Smooth muscle cell (in vitro differentiated cells): ENCODE results near the gene MED27. TPM values are rescaled to one million over a fixed set of nuclear protein-coding genes. Genes with fewer than 3 reads are reported as not detected.

Experiments
- DNase-seq: peaks from one replicate; lab custom pipeline; 2025; ENCODE audit not compliant: unreplicated experiment; lab: John Stamatoyannopoulos, UW
- H2AFZ ChIP-seq: fragments of 200-600 bp; sonication (generic); 2 replicates; pipeline ENCODE4 v1.6.0; 2016; ENCODE audit warnings: antibody characterized with exemption, low read depth, mild to moderate bottlenecking
- H3F3A ChIP-seq: fragments of 200-600 bp; sonication (generic); 2 replicates; pipeline ENCODE4 v1.6.0; 2017; ENCODE audit warnings: antibody characterized with exemption, low read depth
- H3K27ac ChIP-seq: fragments of 200-600 bp; sonication (generic); 2 replicates; pipeline ENCODE4 v1.5.1; 2016; ENCODE audit warnings: low read depth, mild to moderate bottlenecking
- H3K27me3 ChIP-seq: fragments of 200-600 bp; sonication (generic); 2 replicates; pipeline ENCODE4 v1.6.1; 2016; ENCODE audit warnings: low read depth, mild to moderate bottlenecking
- H3K36me3 ChIP-seq: fragments of 200-600 bp; sonication (generic); 2 replicates; pipeline ENCODE4 v1.5.1; 2016; ENCODE audit warnings: low read depth
- H3K4me1 ChIP-seq: fragments of 200-600 bp; sonication (generic); 2 replicates; pipeline ENCODE4 v1.5.1; 2016; ENCODE audit warnings: low read depth
- H3K4me2 ChIP-seq: fragments of 200-600 bp; sonication (generic); 2 replicates; pipeline ENCODE4 v1.6.0; 2016; ENCODE audit warnings: mild to moderate bottlenecking
- H3K4me3 ChIP-seq: fragments of 200-600 bp; sonication (generic); 2 replicates; pipeline ENCODE4 v1.5.1; 2016; ENCODE audit warnings: mild to moderate bottlenecking
- H3K79me2 ChIP-seq: fragments of 200-600 bp; sonication (generic); 2 replicates; pipeline ENCODE4 v1.6.0; 2016; ENCODE audit warnings: low read depth, mild to moderate bottlenecking
- H3K9ac ChIP-seq: fragments of 200-600 bp; sonication (generic); 2 replicates; pipeline ENCODE4 v1.6.0; 2016; ENCODE audit warnings: low read depth
- H3K9me3 ChIP-seq: fragments of 200-600 bp; sonication (generic); replicated peaks from 2 replicates; pipeline ENCODE4 v1.5.1; 2016; ENCODE audit warnings: low read depth
- H4K20me1 ChIP-seq: fragments of 200-600 bp; sonication (generic); 2 replicates; pipeline ENCODE4 v1.6.0; 2016; ENCODE audit warnings: low read depth
- CTCF ChIP-seq: fragments of 200-600 bp; sonication (generic); IDR thresholded peaks from 2 replicates; pipeline ENCODE4 v1.5.1; 2017; ENCODE audit warnings: borderline replicate concordance, mild to moderate bottlenecking, antibody characterized with exemption; ENCODE audit not compliant: insufficient read depth, poor library complexity, severe bottlenecking
- WGBS: methylation state at CpG from one replicate; pipeline ENCODE4 v1.1.7; 2016; ENCODE audit warnings: low lambda C conversion rate; 5-methylcytosine and 5-hydroxymethylcytosine counted together
- polyA plus RNA-seq: library from polyadenylated mRNA; unstranded; fragments of >200 nt; fragmentation: Nextera tagmentation; extraction: Ambion mirVana; gene quantifications from 2 replicates; pipeline ENCODE4 v1.2.1, GENCODE V29; 2016
- total RNA-seq: library from RNA; depleted of rRNA; stranded (reverse); fragments of >200 nt; gene quantifications from 2 replicates; pipeline ENCODE4 v1.2.3, GENCODE V29; 2014

The MED27 gene
- total and polyA plus RNA-seq, 2 experiments from 2014 or later, result 24.0 to 50.0 TPM

GRCh38 chr9:131875828-131876485, 203.7 kb downstream of the MED27 start:
- DNase-seq, result no peak
- H3F3A ChIP-seq, result no peaks in the 10 kb centered on the region
- no peaks in the 10 kb centered on the region for H3K27me3 ChIP-seq
- H3K4me2 ChIP-seq, result no peak overlapping the region
- no peak overlapping the region for H3K4me3 ChIP-seq
- no peaks in the 10 kb centered on the region for H3K4me1 ChIP-seq
- H4K20me1 ChIP-seq, result peaks cover 51% of the 10 kb centered on the region
- H2AFZ ChIP-seq, result no peak overlapping the region
- H3K27ac ChIP-seq, result no peak overlapping the region
- 95% methylated on average over 17 of the region's 17 CpGs for WGBS
- H3K9me3 ChIP-seq, result no peaks in the 10 kb centered on the region
- no peaks in the 10 kb centered on the region for H3K79me2 ChIP-seq
- no peak for TF ChIP-seq CTCF
- no peak overlapping the region for H3K9ac ChIP-seq
- no peaks in the 10 kb centered on the region for H3K36me3 ChIP-seq

GRCh38 chr9:131874916-131875670, 204.6 kb downstream of the MED27 start:
- Histone ChIP-seq H3K9me3 (no peaks in the 10 kb centered on the region), H3K9ac (no peak overlapping the region), H3K79me2 (no peaks in the 10 kb centered on the region), H3F3A (no peaks in the 10 kb centered on the region), H3K27ac (no peak overlapping the region), H3K36me3 (no peaks in the 10 kb centered on the region), H3K27me3 (no peaks in the 10 kb centered on the region), H4K20me1 (peaks cover 53% of the 10 kb centered on the region), H3K4me2 (no peak overlapping the region), H2AFZ (no peak overlapping the region), H3K4me1 (no peaks in the 10 kb centered on the region), H3K4me3 (no peak overlapping the region)
- TF ChIP-seq CTCF, result no peak
- no peak for DNase-seq
- 96% methylated on average over 12 of the region's 12 CpGs for WGBS

GRCh38 chr9:131874447-131874846, 205.2 kb downstream of the MED27 start:
- no peaks in the 10 kb centered on the region for H3F3A ChIP-seq
- peaks cover 59% of the 10 kb centered on the region for H4K20me1 ChIP-seq
- DNase-seq, result no peak
- no peaks in the 10 kb centered on the region for H3K9me3 ChIP-seq
- no peak overlapping the region for H3K27ac ChIP-seq
- H3K79me2 ChIP-seq, result no peaks in the 10 kb centered on the region
- no peaks in the 10 kb centered on the region for H3K36me3 ChIP-seq
- H3K27me3 ChIP-seq, result no peaks in the 10 kb centered on the region
- no peak overlapping the region for H3K4me3 ChIP-seq
- peaks cover 4% of the 10 kb centered on the region for H3K4me1 ChIP-seq
- no peak overlapping the region for H2AFZ ChIP-seq
- TF ChIP-seq CTCF, result no peak
- 87% methylated on average over 12 of the region's 12 CpGs for WGBS
- H3K9ac ChIP-seq, result no peak overlapping the region
- H3K4me2 ChIP-seq, result no peak overlapping the region
